ENCODE data around the gene JPH3.

JPH3 gene

DNA sequence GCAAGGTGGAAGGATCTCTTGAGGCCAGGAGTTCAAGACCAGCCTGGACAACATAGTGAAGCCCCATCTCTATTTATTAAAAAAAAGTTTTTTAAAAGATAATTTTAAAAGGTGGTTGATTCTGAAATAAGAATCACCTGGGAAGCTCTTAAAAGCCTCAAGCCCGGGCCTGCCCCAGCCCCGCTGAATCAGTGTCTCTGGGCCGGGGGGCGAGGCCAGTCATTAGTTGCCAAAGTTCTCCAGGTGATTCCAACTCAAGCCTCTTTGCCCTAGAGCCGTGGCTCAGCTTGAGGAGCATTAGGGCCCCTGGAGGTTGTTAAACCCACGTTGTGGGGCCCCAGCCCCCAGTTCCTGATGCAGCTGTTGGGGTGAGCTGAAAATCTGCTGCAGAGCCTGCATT lies 24.6 kb downstream of the JPH3 start:
- DNase-seq (ENCODE audit: low read depth in 2 of 2) = no peak

DNA sequence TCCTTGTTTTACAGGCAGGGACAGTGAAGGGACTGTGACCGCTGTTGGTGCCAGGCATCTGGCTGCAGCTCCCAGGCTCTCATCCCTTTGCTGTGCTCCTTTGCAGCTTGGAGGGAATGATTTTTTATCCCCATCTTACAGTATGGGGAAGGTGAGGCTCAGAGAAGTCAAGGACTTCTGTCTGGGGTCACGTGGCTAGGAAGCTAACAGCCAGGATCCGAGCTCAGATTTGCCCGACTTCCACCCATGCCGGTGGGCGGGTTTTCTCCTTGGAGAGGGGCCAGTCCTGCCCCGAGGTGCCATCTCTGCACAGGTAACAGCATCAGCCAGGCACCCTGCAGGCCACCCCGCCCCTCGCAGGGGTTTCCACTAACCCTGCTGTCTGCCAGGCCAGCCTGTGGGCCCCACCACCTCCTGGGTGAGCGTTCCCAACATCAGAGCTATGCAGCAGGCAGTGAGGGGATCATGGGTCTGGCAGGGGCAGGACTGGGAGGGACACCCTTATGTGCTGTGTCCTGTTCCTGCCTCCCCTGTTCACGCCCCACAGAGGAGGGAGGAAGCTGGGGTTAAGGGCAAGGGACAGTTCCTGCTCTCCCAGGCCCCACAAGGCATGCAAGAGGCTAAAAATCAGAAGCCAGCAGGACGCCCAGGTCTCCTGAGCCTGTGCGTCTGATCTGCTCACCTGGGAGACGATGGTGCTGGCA lies 25.4 kb downstream of the JPH3 start:
- no peak for DNase-seq (ENCODE audit: low read depth in 2 of 2)

DNA sequence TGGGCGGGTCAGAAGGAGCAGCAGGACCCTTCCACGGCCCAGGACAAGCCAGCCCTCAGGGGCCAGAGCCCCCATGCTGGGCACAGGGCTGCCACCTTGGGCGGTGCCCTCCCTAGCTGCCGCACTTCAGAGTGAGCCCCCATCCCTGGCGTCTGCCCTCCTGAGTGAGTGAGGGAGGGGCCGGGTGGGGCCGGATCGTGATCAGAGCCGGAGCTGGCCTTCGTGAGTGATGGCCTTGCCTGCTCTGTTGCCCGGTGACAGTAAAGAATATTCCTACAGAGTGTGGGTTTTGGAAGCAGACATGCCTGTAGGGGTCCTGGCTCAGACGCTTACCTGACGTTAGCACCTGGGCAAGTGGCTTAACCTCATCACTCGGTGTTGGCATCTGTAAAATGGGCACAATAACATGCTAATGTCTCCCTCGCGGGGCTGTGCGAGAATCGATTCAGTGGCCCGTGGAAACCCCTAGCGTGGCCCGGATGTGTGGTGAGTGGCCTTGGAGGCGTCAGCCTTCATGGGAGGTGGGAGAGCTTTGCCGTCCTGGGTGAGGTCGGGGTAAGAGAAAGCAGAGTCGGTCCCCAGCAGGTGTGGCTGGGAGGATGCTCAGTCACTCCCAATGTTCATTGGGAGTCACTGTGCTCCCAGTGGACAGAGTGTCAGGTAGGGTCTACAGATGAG lies 26.1 kb downstream of the JPH3 start:
- DNase-seq (ENCODE audit: low read depth in 2 of 2) = no peak

DNA sequence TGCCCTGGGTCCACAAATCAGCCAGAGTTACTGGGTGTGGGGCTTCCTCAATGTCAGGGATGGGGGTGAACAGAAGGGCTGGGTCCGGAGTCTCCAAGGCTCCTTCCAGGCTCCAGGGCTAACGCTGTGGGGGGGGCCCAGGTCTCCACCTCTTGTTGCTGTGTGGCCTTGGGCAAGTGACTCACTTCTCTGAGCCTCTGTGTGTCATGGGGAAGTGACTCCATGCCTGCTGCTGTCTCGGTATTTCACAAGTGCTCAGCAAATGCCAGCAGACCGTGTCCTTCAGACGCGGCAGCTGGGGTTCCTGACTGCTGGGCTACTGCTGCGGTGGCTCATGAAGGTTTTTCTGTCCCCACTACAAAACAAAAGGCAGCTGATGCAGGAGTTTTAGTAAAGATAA lies 26.6 kb downstream of the JPH3 start:
- no peak for DNase-seq (ENCODE audit: low read depth in 2 of 2)

DNA sequence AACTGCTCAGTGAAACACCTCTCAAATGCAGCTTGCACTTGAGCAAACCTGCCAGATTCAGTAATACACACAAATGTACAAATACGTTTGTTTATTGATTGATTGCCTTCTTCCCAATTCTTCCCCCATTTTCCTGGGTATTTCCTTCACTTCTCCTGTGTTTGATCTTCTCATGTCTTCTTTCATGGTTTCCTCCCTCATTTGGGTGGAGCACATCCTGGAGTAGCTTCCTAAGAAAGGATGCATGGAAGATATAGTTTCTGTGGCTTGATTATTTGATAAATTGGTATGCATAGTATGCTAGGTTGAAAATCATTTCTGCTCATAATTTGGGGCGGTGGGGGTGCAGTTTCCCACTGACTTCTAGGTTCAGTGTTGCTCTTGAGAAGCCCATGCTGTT lies 28.8 kb downstream of the JPH3 start:
- no peak for DNase-seq (ENCODE audit: low read depth in 2 of 2)

DNA sequence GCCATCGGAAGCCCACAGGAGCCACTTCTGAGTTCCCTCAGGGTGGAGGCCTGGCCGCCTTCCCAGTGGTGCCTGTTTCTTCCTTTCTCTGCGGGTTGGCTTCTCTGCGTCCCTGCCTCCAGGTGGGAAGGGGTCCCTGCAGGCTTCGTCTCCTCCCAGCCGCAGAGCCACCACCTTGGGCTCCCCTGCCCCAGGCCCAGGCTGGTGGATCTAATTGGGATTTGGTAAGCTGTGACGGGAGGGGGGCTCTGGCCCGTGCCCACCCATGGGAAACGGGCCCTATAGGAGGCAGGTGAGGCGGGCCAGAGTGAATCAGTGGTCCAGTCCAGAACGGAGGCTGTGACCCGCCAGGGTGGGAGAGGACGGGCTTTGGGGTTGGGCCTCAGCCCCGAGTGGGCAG lies 32.1 kb downstream of the JPH3 start:
- no peak for DNase-seq (ENCODE audit: low read depth in 2 of 2)

DNA sequence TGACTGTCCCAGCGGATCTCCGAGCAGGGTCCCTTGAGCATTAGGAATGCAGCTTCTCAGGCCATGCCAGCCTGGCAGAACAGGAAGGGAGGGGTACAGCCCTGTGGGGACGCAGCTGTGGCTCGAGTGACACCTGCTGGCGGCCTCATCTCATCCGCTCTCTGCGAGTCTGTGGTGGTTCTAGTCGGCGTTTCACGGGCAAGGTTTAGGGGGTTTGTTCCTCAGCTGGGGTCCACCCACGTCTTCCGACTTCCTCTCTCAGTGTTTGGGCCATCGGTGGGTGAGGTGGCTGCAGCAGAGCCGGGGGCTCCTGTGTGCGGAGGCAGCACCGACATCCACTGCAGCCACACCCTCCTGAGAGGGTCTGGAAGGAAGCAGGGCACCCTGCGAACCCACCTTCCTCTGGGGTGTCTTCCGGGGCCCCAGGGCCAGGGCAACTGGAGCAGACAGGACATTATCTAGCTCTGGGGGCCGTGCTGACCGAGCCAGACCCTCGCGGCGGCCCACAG lies 33.3 kb downstream of the JPH3 start:
- peak; percentile 61 to 65 for DNase-seq (ENCODE audit: low read depth in 2 of 2)

DNA sequence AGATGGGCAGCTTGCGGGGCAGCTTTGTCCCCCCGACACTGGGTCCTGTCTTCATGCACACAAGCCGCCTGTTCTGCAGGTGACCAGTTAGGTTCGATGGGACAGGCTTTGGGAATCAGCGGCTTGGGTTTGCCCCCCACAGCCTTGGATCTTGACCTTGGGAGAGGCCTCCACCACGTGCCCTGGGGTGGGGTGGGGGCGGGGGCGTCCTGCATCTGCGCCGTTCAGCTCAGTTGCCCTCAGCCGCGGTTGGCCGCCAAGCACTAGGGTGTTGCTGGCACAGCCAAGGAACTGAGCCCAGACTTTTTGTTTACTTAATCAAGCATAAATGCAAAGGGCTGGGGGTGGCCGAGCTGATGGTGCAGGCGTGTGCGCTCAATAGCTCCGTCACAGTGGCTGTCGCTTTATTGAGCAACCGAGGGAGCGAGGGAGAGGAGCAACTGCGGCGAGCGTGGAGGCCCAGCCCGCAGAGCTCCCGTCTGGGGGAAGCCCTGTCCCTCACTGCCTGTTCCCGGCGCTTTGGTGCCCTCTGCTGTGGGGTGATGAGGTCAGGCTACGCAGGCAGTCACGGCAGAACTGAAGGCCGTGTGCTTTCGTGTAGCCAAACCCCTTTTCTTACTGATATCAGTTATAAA lies 33.9 kb downstream of the JPH3 start:
- peak; percentile 79 to 82 for DNase-seq (ENCODE audit: low read depth in 2 of 2)

DNA sequence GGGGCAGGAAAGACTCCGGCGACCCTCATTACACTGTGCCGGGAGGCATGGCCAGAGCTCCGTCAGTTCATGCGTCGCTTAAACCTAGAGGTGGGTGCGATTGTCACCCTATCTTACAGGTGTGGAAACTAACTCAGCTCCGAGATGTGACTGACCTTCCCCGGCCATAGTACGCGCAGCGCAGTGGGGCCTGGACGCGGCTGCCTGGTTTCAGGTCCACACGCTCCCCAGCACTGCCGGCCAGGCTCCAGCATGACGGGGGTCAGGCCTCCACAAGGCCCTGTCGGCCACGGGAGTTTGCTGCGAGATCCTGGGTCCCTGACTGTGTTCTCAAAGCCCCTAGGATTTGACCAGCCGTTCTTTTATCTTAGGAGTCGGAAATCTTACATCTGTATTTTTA lies 34.4 kb downstream of the JPH3 start:
- no peak for DNase-seq (ENCODE audit: low read depth in 2 of 2)

DNA sequence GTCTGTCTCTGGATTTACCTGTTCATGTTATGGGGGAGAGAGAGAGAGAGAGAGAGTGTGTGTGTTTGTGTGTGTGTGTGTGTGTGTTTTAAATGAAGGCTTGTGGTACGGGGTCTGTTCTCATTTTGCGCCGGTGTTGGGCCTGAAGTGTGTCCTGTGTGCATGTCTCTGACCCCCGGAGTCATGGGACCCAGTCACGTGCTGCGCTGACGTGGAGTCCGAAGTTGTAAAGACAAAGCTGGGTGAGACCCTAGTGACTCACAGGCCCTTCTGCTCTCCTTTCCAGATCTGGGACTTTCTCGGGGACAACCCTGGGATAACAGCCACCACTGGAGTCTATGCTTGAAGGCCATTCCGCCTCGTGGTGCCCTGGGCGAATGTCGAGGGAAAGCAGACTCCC lies 35.0 kb downstream of the JPH3 start:
- DNase-seq (ENCODE audit: low read depth in 2 of 2) = no peak

DNA sequence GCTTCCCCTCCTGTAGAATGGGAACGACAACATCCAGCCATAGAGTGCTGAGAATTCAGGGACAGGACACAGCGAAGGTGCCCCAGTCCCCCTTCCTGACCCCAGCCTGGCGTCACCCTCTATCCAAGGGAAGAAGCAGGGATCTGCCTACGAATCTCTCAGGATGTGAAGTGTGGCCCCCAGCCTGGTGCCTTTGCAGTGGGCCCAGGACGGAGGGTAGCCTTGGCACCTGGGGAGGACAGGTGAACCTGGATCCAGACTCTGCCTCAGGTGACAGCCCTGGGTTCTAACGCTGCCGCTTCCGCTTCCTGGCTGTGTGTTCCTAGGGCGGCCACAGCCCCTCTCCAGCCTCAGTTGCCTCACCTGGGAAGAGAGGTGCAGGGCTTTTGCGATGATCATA lies 36.4 kb downstream of the JPH3 start:
- DNase-seq (ENCODE audit: low read depth in 2 of 2) = no peak

DNA sequence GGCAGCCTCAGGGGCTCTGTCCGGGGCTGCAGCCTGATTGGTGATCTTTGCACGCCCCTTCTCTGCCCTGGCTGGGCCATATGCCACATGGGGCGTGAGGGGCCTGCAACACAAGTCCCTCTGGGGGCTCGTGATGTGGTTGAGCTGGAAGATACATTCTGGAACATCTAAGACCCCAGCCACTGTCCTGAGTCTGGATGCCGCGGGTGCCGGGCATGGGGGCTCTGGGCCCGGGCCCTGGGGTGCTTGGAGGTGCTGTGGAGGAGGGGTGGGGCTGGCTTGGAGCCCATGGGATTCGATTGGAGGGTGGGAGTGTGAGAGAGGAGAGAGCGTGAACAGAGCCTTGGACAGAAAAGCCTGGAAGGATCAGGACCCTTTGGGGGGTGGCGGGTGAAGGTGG lies 39.4 kb downstream of the JPH3 start:
- no peak for DNase-seq (ENCODE audit: low read depth in 2 of 2)

DNA sequence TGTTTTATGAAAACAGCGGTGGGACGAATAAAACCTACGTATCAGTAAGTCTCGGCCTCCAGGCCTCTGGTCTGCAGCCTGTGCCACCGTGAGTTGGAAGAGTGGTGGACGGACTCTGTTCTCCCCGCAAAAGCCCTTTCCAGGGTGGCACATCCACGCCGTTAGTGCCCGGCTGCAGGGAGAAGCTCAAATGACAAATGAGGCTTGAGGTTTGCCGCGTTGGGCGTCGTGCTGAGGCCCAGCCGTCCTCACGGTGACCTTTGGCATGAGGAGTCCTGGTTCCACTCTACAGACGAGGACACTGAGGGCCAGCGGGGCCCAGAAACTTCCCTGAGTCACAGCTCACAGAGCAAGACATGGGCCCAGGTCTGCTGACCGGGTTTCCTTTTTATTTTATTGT lies 40.2 kb downstream of the JPH3 start:
- DNase-seq (ENCODE audit: low read depth in 2 of 2) = no peak

DNA sequence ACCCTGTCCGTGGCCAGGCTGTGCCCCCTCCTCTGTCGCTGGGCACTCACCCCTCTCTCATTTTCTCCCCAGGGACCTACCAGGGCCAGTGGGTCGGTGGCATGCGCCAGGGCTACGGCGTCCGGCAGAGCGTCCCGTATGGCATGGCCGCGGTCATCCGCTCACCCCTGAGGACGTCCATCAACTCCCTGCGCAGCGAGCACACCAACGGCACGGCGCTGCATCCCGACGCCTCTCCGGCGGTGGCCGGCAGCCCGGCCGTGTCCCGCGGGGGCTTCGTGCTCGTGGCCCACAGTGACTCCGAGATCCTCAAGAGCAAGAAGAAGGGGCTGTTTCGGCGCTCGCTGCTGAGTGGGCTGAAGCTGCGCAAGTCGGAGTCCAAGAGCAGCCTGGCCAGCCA lies 41.9 kb downstream of the JPH3 start:
- DNase-seq (ENCODE audit: low read depth in 2 of 2) = no peak

DNA sequence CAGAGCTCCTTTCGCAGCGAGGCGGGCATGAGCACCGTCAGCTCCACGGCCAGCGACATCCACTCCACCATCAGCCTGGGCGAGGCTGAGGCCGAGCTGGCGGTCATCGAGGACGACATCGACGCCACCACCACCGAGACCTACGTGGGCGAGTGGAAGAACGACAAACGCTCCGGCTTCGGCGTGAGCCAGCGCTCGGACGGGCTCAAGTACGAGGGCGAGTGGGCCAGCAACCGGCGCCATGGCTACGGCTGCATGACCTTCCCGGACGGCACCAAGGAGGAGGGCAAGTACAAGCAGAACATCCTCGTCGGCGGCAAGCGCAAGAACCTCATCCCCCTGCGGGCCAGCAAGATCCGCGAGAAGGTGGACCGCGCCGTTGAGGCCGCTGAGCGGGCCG lies 42.3 kb downstream of the JPH3 start:
- DNase-seq (ENCODE audit: low read depth in 2 of 2) = no peak

DNA sequence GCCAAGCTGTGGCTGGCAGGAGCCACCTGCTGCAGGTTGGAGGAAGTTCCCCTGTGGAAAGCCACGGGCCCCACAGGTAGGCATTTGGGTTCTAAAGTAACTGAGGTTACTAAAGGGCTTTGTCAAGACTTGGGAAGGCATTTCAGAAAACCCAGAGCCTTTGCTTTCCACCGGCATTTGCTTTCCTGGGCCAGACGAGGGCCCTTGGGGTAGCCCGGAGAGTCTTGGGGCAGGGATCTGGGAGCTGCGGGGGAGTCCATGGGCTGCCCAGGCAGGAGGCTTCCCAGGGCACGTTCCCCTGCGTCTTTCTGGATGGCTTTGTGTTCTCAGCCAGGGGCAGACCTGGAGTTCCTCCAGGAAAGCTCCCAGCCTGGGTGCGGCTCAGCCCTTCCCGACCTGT lies 43.5 kb downstream of the JPH3 start:
- no peak for DNase-seq (ENCODE audit: low read depth in 2 of 2)

DNA sequence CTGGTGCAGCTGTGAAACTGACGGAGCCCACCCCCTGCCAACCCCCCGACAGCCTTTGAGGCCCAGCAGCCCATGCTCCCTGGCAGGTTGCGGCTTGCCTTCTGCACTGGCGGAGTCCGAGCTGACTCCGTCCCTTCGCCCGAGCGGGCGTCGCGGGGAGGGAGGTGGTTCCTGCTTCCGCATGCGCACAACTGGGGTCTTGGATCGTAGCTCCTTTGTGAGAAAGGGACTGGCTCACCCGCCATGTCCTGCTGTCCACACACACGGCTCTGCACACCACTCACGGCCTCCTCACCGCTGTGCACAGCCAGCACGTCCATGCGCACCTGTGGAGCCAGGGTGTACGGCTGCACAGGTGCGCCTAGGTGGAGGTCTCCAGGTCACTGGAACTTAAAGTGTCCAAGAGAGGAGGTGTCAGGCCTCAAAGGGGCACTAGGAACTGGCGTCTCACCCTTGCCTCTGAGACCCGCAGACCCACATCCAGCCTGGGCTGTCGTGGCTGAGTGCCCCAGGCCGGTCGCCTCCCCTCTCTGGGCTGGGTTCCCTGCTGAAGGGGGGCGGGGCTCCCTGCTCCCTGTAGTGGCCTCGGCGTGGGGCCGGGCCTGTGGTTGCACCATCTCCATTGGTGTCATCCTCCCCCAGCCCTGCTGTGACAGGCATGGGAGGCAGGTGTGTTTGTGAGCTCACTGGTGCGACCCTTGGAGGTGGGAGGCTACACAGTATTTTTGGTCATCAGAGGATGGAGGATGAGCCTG lies 45.3 kb downstream of the JPH3 start:
- DNase-seq (ENCODE audit: low read depth in 2 of 2) = no peak

DNA sequence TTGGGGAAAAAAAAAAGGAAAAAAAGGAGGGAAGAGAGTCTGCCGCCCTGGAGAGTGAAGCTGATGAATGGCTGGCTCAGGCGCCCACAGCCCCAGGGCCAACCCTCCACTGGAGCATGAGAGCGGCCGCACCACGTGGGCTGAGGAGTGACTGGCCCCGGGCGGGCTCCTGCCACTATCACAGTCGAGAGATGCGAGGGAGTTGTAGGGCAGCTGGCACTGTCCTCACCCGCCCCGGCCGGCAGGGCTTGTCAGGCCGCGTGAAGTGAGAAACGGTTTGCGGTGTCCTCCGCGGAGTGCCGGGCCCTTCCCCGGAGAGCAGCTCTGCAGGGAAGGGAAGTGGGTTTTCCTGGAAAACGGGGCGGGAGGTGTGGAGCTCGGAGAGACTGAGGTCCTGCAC lies 45.9 kb downstream of the JPH3 start:
- DNase-seq (ENCODE audit: low read depth in 2 of 2) = no peak

DNA sequence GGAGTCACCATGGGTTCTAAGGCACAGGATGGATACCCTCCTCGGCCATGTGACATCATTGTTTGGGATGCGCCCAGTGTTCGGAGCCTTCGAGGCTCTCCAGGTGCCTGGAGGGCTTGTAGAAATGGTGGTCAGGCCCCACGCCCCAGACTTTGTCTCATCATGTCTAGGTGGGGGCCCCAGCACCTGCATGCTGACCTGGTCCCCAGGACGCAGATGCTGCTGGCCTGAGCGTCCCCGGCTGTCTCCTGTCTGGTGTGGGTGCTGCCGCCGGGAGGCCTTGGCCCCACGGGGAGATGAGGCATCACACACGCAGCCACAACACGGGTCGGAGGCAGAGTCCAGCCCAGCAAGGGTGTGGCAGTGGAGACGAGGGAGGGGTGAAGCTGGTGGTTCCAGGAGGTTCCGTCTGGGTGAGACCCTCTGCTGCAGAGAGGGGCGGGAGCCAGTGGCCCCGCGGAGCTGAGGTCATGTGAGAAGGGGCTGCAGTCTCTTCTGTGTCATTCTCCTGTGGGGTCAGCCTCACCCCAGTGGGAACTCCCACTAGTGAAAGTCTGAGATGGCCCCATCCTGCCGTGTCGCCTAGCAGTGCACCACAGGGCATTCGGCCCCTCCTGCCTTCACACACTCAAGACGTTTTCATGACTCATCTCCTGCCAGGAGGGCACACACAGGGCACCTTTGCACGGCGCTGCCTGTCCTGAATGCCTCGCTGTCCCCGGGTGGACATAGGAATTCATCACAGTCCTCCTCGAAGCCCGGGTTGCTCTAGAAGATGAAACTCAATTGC lies 46.6 kb downstream of the JPH3 start:
- DNase-seq (ENCODE audit: low read depth in 2 of 2) = no peak

DNA sequence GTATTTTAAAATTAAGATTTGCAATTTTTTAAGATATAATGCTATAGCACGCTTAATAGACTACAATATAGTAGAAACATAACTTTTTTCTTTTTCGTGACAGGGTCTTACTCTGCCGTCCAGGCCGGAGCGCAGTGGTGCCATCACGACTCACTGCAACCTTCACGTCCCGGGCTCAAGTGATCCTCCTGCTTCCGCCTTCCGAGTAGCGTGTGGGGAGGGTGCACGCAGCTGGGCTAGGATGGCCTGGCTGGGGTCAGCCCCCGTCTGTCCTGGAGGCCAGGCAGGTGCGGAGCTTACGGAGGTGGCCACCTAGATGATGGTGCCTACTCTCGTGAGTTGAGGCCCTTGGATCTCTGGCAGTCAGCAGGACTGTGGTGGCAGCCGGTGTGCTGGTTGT lies 50.1 kb downstream of the JPH3 start:
- DNase-seq (ENCODE audit: low read depth in 2 of 2) = no peak

DNA sequence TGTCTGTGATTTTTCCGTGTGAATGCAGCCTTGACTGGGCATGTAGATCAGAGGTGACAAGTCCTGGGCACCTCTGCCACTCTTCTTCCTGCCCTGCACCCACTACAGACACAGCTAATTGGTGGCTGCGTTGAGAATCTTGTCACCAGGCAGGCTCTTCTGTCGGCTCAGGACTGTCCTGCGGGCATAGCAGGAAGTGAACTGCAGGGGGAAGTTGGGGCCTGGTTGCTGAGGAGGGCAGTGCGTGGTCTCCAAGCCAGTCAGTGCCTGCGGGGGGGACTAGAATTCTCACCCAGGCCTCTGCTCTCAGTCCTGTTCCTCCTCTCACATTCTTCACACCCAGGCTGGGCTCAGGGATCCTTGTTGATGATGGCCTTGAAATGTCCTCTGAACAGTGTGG lies 50.5 kb downstream of the JPH3 start:
- DNase-seq (ENCODE audit: low read depth in 2 of 2) = no peak

DNA sequence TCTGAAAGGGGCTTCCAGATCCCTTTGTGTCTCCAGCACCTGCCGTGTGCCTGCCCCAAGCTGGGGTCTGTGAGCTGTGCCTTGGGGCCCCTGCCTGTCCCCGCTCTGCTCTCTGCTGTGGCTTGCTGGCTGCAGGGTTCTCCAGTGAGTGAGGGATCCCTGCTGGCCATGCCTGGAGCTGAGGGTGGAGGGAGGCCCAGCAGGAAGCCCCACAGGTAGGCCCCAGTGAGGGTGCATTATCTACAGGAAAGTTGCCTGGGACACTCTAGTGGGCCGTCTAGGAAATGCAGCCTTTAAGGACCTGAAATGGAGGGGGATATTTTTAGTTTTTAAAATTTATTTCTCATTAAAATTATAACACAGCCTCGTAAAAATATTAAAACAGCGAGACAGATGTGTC lies 50.9 kb downstream of the JPH3 start:
- DNase-seq (ENCODE audit: low read depth in 2 of 2) = no peak
